ENCODE results near the gene LRRTM1.

LRRTM1 gene

GRCh38 chr2:80303909-80304837 lies at the start of gene LRRTM1:
LRRTM1 (minus strand) TSS chr2:80304752; CDS start chr2:80303819, 933 bp downstream.
- DNase-seq = peak; percentile 36 to 43

- DNase-seq = no peak
Observed at GRCh38 chr2:80351231-80351630, 46.7 kb upstream of the LRRTM1 start.

GRCh38 chr2:80348953-80349352 lies 44.4 kb upstream of the LRRTM1 start:
- no peak for DNase-seq

- no peak for DNase-seq
Observed at GRCh38 chr2:80348078-80348477, 43.5 kb upstream of the LRRTM1 start.

- DNase-seq = no peak
Observed at GRCh38 chr2:80340022-80340421, 35.5 kb upstream of the LRRTM1 start.

- DNase-seq = no peak
Observed at GRCh38 chr2:80338794-80339193, 34.2 kb upstream of the LRRTM1 start.

GRCh38 chr2:80335411-80335810 lies 30.9 kb upstream of the LRRTM1 start:
- DNase-seq = no peak

- no peak for DNase-seq
Observed at GRCh38 chr2:80333886-80334285, 29.3 kb upstream of the LRRTM1 start.

GRCh38 chr2:80330527-80331450 lies 26.2 kb upstream of the LRRTM1 start:
- no peak for DNase-seq

GRCh38 chr2:80329491-80329890 lies 24.9 kb upstream of the LRRTM1 start:
- DNase-seq = no peak

GRCh38 chr2:80328159-80328571 lies 23.6 kb upstream of the LRRTM1 start:
- no peak for DNase-seq

- DNase-seq = no peak
Observed at GRCh38 chr2:80326861-80327260, 22.3 kb upstream of the LRRTM1 start.

- DNase-seq = peak; percentile 33 to 54
Observed at GRCh38 chr2:80326214-80326613, 21.7 kb upstream of the LRRTM1 start.

GRCh38 chr2:80324525-80324924 lies 20.0 kb upstream of the LRRTM1 start:
- no peak for DNase-seq

GRCh38 chr2:80323610-80324009 lies 19.1 kb upstream of the LRRTM1 start:
- DNase-seq = no peak

GRCh38 chr2:80322958-80323357 lies 18.4 kb upstream of the LRRTM1 start:
- no peak for DNase-seq

- DNase-seq = no peak
Observed at GRCh38 chr2:80322311-80322920, 17.9 kb upstream of the LRRTM1 start.

GRCh38 chr2:80312282-80312839 lies 7.8 kb upstream of the LRRTM1 start:
- DNase-seq = no peak

- DNase-seq = no peak
Observed at GRCh38 chr2:80311304-80311703, 6.8 kb upstream of the LRRTM1 start.

- DNase-seq = no peak
Observed at GRCh38 chr2:80303006-80303908, 1.3 kb downstream of the LRRTM1 start.

GRCh38 chr2:80302314-80303005 lies 2.1 kb downstream of the LRRTM1 start:
- DNase-seq = no peak

Data from NCI-H2081 (cell line).